Liver (tissue), 3 donors: ENCODE results near the gene ANGPTL7.

Experiments used
- ATF3 ChIP-seq: IDR thresholded peaks from 2 replicates; pipeline ENCODE4 v1.6.1; 2016; ENCODE audit warnings: antibody characterized with exemption
- CTCF ChIP-seq: fragments of 150-350 bp; IDR thresholded peaks from 2 replicates; pipeline ENCODE4 v1.5.1; 2017; ENCODE audit warnings: improper control_type of control experiment, low read depth, low read length; ENCODE audit not compliant: missing input control
- GABPA ChIP-seq, 2 donors: IDR thresholded peaks in 1 of 2; conservative IDR thresholded peaks in 1 of 2; 2 replicates each; pipeline ENCODE4 v1.6.1; 2016; ENCODE audit warnings: antibody characterized with exemption in 2 of 2, mild to moderate bottlenecking in 1 of 2, moderate library complexity in 1 of 2
- JUND ChIP-seq, 2 donors: IDR thresholded peaks; 2 replicates each; pipeline ENCODE4 v1.6.1; 2016; ENCODE audit warnings: antibody characterized with exemption in 2 of 2
- MAX ChIP-seq: IDR thresholded peaks from 2 replicates; pipeline ENCODE4 v1.6.1; 2016; ENCODE audit warnings: antibody characterized with exemption
- RAD21 ChIP-seq, 2 donors: IDR thresholded peaks; 2 replicates each; pipeline ENCODE4 v1.6.1; 2016; ENCODE audit warnings: antibody characterized with exemption in 2 of 2, mild to moderate bottlenecking in 2 of 2
- REST ChIP-seq: IDR thresholded peaks from 2 replicates; pipeline ENCODE4 v1.6.1; 2016; ENCODE audit warnings: antibody characterized with exemption, mild to moderate bottlenecking
- SP1 ChIP-seq: IDR thresholded peaks from 2 replicates; pipeline ENCODE4 v1.6.1; 2018; ENCODE audit warnings: antibody characterized with exemption, mild to moderate bottlenecking
- TAF1 ChIP-seq: conservative IDR thresholded peaks from 2 replicates; pipeline ENCODE4 v1.6.1; 2016; ENCODE audit warnings: antibody characterized with exemption, mild to moderate bottlenecking
- YY1 ChIP-seq: IDR thresholded peaks from 2 replicates; pipeline ENCODE4 v1.6.1; 2016; ENCODE audit warnings: antibody characterized with exemption, mild to moderate bottlenecking
- ZBTB33 ChIP-seq: IDR thresholded peaks from 2 replicates; pipeline ENCODE4 v1.6.1; 2016; ENCODE audit warnings: antibody characterized with exemption
- donor health status: healthy.
- donor health status: healthy.

GRCh38 chr1:11193376-11193775, 4.2 kb downstream of the ANGPTL7 start:
- TF ChIP-seq CTCF (no peak), MAX (no peak), RAD21 (IDR thresholded peaks at IDR 0.05) (no peak), GABPA (IDR thresholded peaks at IDR 0.05 in 1 of 2, conservative IDR thresholded peaks at IDR 0.05 in 1 of 2) (no peak), YY1 (no peak), TAF1 (no peak), JUND (IDR thresholded peaks at IDR 0.05) (no peak), ATF3 (no peak), ZBTB33 (no peak), REST (no peak), SP1 (no peak)
